CD4-positive, alpha-beta T cell (primary cell): ENCODE results near the gene NVL. TPM values are rescaled to one million over a fixed set of nuclear protein-coding genes. Genes with fewer than 3 reads are reported as not detected.

ENCODE experiments used
- ATAC-seq: fragments of 200-7000 bp; cut with Tn5 transposase; one replicate; pipeline ENCODE4 v1.10.0; 2022; ENCODE audit warnings: mild to moderate bottlenecking; ENCODE audit not compliant: poor library complexity
- CTCF ChIA-PET: fragments of 350-600 bp; sonication (Branson Sonifier 250); formaldehyde crosslinking; loops from one replicate; lab custom pipeline; 2021; ENCODE audit warnings: antibody characterized with exemption, inconsistent platforms; lab: Charles Lee
- POLR2A ChIA-PET: fragments of 350-600 bp; sonication (Branson Sonifier 250); formaldehyde crosslinking; loops from one replicate; lab custom pipeline; 2021; ENCODE audit warnings: antibody characterized with exemption, inconsistent platforms; lab: Charles Lee
- DNase-seq, 14 experiments: peaks; one replicate each; pipeline ENCODE4 v3.0.0-alpha.2; 2013 to 2020; ENCODE audit warnings: mixed read lengths in 2 of 14
- H3K27ac ChIP-seq, 2 donors: one replicate each; pipeline versions ENCODE4 v1.5.1 to v1.7.0; 2013; ENCODE audit warnings: low read length in 2 of 2, low read depth in 1 of 2, mild to moderate bottlenecking in 1 of 2
- H3K27me3 ChIP-seq, 2 experiments: 1 replicate in 1 of 2; 2 replicates in 1 of 2; pipeline versions ENCODE4 v1.6.1 to v1.7.0; 2013; ENCODE audit warnings: low read length in 2 of 2, control low read depth in 1 of 2, mild to moderate bottlenecking in 1 of 2, moderate library complexity in 1 of 2; ENCODE audit not compliant: insufficient read depth in 2 of 2, control insufficient read depth in 1 of 2
- H3K36me3 ChIP-seq: one replicate; pipeline ENCODE4 v1.6.1; 2013; ENCODE audit warnings: low read length, control low read depth; ENCODE audit not compliant: insufficient read depth
- H3K4me1 ChIP-seq: one replicate; pipeline ENCODE4 v1.6.1; 2013; ENCODE audit warnings: low read length, control low read depth; ENCODE audit not compliant: insufficient read depth
- H3K4me3 ChIP-seq: one replicate; pipeline ENCODE4 v1.5.1; 2013; ENCODE audit warnings: mild to moderate bottlenecking, low read length, moderate library complexity
- H3K9me3 ChIP-seq, 2 experiments: 1 replicate in 1 of 2; 2 replicates in 1 of 2; pipeline versions ENCODE4 v1.6.1 to v1.7.0; 2013; ENCODE audit warnings: low read length in 2 of 2, mild to moderate bottlenecking in 2 of 2, control low read depth in 1 of 2, moderate library complexity in 1 of 2; ENCODE audit not compliant: control insufficient read depth in 1 of 2, insufficient read depth in 1 of 2
- H3K27ac Mint-ChIP-seq: one replicate; pipeline ENCODE4 v1.8.0; 2020; ENCODE audit warnings: mixed read lengths
- H3K27me3 Mint-ChIP-seq: one replicate; pipeline ENCODE4 v1.8.0; 2021; ENCODE audit warnings: mixed read lengths
- H3K36me3 Mint-ChIP-seq: one replicate; pipeline ENCODE4 v1.8.0; 2021; ENCODE audit warnings: low read depth, mixed read lengths
- H3K4me1 Mint-ChIP-seq: one replicate; pipeline ENCODE4 v1.8.0; 2021; ENCODE audit warnings: low read depth, mixed read lengths
- H3K4me3 Mint-ChIP-seq: one replicate; pipeline ENCODE4 v1.8.0; 2020; ENCODE audit warnings: mild to moderate bottlenecking, mixed read lengths
- H3K9me3 Mint-ChIP-seq: one replicate; pipeline ENCODE4 v1.8.0; 2020; ENCODE audit warnings: mixed read lengths
- intact Hi-C, 2 experiments: fragments of 100-400 bp; cut with DNase I in 1 of 2; cut with micrococcal nuclease in 1 of 2; formaldehyde crosslinking; loops; one replicate each; pipeline versions ENCODE4 v1.15.1 to v1.9.0; 2023 to 2025; cut with DNase I, micrococcal nuclease
- total RNA-seq, 174 experiments: library from RNA in 2 of 174; stranded (reverse) in 2 of 174; gene quantifications; one replicate each; pipeline ENCODE4 v1.2.3 and lab custom pipeline; 2021 to 2026
- TF ChIP-seq, protein P1 (sequence below): fragments of 200-600 bp; IDR thresholded peaks from one replicate; pipeline ENCODE4 v1.8.0; 2022; ENCODE audit warnings: antibody characterized with exemption, mild to moderate bottlenecking

NVL gene
- total RNA-seq, 2 experiments from 2014 or later = 14.9 to 18.5 TPM

DNA sequence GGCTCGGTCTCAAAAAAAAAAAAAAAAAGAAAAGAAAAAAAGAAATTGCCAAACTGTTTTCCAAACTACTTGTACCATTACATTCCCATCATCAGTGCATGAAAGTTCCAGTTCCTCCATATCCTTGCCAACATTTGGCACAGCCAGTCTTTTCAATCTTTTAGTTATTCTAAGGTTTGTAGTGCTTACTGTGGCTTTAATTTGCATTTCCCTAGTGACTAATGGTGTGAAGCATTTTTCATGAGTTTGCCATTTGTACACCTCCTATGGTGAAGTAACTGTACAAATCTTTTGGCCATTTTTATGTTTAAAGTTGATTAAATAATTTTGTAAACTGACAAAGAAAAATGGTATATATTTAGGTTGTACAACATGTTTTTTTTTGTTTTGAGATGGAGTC lies 76.3 kb downstream of the NVL start:
- Histone ChIP-seq H3K4me3 (no peak overlapping the region), H3K9me3 (no peaks in the 10 kb centered on the region), H3K27me3 (no peaks in the 10 kb centered on the region), H3K27ac (no peak overlapping the region), H3K36me3 (peaks cover 12% of the 10 kb centered on the region), H3K4me1 (no peaks in the 10 kb centered on the region)
- no peaks in the 10 kb centered on the region for H3K9me3 Mint-ChIP-seq
- ChIA-PET CTCF (no interaction called here), POLR2A (no interaction called here)
- intact Hi-C loops = no loop called here
- H3K36me3 Mint-ChIP-seq = peaks cover 36% of the 10 kb centered on the region
- no peak overlapping the region for H3K4me3 Mint-ChIP-seq
- DNase-seq (no peak), ATAC-seq (no peak)
- no peaks in the 10 kb centered on the region for H3K4me1 Mint-ChIP-seq
- TF ChIP-seq, protein P1, sequence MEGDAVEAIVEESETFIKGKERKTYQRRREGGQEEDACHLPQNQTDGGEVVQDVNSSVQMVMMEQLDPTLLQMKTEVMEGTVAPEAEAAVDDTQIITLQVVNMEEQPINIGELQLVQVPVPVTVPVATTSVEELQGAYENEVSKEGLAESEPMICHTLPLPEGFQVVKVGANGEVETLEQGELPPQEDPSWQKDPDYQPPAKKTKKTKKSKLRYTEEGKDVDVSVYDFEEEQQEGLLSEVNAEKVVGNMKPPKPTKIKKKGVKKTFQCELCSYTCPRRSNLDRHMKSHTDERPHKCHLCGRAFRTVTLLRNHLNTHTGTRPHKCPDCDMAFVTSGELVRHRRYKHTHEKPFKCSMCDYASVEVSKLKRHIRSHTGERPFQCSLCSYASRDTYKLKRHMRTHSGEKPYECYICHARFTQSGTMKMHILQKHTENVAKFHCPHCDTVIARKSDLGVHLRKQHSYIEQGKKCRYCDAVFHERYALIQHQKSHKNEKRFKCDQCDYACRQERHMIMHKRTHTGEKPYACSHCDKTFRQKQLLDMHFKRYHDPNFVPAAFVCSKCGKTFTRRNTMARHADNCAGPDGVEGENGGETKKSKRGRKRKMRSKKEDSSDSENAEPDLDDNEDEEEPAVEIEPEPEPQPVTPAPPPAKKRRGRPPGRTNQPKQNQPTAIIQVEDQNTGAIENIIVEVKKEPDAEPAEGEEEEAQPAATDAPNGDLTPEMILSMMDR = no peak
- H3K27ac Mint-ChIP-seq = no peak overlapping the region
- H3K27me3 Mint-ChIP-seq = no peaks in the 10 kb centered on the region

DNA sequence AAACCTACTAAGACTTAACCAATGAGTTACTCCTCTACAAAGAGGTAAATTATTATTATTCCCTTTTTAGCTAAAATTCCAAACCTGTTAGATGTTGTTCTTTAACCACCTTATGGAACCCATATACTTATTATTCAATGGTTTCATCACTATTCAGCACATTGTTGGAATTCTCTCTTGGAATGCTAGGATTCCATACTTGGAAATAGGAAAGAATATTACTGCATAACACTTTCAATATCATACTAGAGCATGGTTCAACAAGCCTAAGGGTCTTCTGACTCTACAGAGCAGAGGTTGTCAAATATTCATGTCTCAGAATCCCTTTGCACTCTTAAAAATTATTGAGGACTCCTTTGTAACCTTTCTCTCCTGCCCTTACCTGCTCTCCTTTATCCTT lies 77.5 kb downstream of the NVL start:
- no peak overlapping the region for H3K4me3 Mint-ChIP-seq

DNA sequence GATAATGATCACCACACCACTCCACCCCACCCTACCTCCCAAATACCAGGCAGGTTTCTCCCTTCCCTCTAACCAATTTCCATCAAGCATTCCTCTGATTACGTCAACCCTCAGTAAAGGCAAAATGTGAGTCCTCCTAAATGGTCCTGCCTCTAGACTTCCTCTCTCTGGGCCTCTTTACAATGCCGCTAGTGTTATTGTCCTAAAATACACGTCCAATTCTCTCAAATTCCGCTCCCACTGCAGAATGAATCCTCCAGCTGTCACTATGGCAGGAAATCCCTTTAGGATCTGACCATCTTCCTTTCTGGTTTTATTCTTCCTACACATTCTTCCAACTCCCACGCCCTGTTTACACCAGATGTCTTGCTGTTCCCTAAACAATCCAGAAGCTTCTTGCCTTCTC lies 78.2 kb downstream of the NVL start:
- no peaks in the 10 kb centered on the region for H3K4me1 Mint-ChIP-seq
- DNase-seq (no peak), ATAC-seq (no peak)
- no peaks in the 10 kb centered on the region for H3K4me1 ChIP-seq
- H3K9me3 Mint-ChIP-seq = no peaks in the 10 kb centered on the region
- ChIA-PET CTCF (no interaction called here), POLR2A (interaction anchor here (1.3 kb wide), 1 partner anchor 69 kb away, joined by 3 read pairs; no protein-coding TSS in a partner anchor)
- no peak overlapping the region for H3K4me3 ChIP-seq
- H3K27ac Mint-ChIP-seq = no peak overlapping the region
- intact Hi-C loops = no loop called here
- TF ChIP-seq, protein P1 = no peak
- H3K27me3 Mint-ChIP-seq = no peaks in the 10 kb centered on the region
- peaks cover 36% of the 10 kb centered on the region for H3K36me3 Mint-ChIP-seq
- H3K36me3 ChIP-seq = peaks cover 24% of the 10 kb centered on the region
- no peak overlapping the region for H3K27ac ChIP-seq
- no peaks in the 10 kb centered on the region for H3K27me3 ChIP-seq
- H3K9me3 ChIP-seq = no peaks in the 10 kb centered on the region
- H3K4me3 Mint-ChIP-seq = no peak overlapping the region

More for the DNA sequence above, 77.5 kb downstream of the NVL start:
- TF ChIP-seq, protein P1 = no peak
- H3K9me3 ChIP-seq = no peaks in the 10 kb centered on the region
- ChIA-PET POLR2A (interaction anchor here (0.6 to 1.3 kb wide), 2 partner anchors 13 to 70 kb away, joined by 3 read pairs; no protein-coding TSS in a partner anchor), CTCF (no interaction called here)
- no peak for DNase-seq
- Mint-ChIP-seq H3K27me3 (no peaks in the 10 kb centered on the region), H3K36me3 (peaks cover 38% of the 10 kb centered on the region), H3K27ac (no peak overlapping the region), H3K9me3 (no peaks in the 10 kb centered on the region), H3K4me1 (no peaks in the 10 kb centered on the region)
- intact Hi-C loops = no loop called here
- H3K27me3 ChIP-seq = no peaks in the 10 kb centered on the region
- no peak overlapping the region for H3K27ac ChIP-seq
- H3K4me1 ChIP-seq = no peaks in the 10 kb centered on the region
- no peak for ATAC-seq
- H3K36me3 ChIP-seq = peaks cover 24% of the 10 kb centered on the region
- no peak overlapping the region for H3K4me3 ChIP-seq
